Measurements from ENCODE around the gene ZNF219. TPM values are rescaled to one million over a fixed set of nuclear protein-coding genes. Genes with fewer than 3 reads are reported as not detected.

Gene ZNF219
- total RNA-seq, 4 donors from 2014 or later: 68.4 to 135 (median 94.5) TPM

GRCh38 chr14:21095430-21096205 lies 2.8 kb downstream of the ZNF219 start:
- peak overlapping the region; percentile 91 to 99 (median 96) for H3K27ac ChIP-seq
- no peak for DNase-seq
- peaks cover 0 to 14% (median 3%) of the 10 kb centered on the region in 4 donors for H3K36me3 ChIP-seq
- H3K4me3 ChIP-seq: no peak overlapping the region
- peaks cover 24 to 58% (median 50%) of the 10 kb centered on the region in 4 donors for H3K4me1 ChIP-seq
- H3K9me3 ChIP-seq: no peaks in the 10 kb centered on the region
- H3K27me3 ChIP-seq: no peaks in the 10 kb centered on the region
- 63 to 66% methylated on average over 5 to 6 of the region's 6 CpGs for WGBS, 2 donors (ENCODE audit: low coverage in 1 of 2)
- in situ Hi-C loops (cut with MboI; ENCODE audit: low pct_ligation_motif_present in 1 of 4, low pct_unique_long_range_greater_than_20kb in 1 of 4, low sequenced_read_pairs in 3 of 4) (no loop called here), intact Hi-C loops (cut with DNase I; ENCODE audit: low total_unique reads) (no loop called here)
- TF ChIP-seq CTCF (IDR thresholded peaks at IDR 0.05) (no peak), EP300 (IDR thresholded peaks at IDR 0.05; ENCODE audit: low read depth) (no peak), POLR2A (IDR thresholded peaks at IDR 0.05) (no peak), POLR2AphosphoS5 (IDR thresholded peaks at IDR 0.05) (no peak)

- H3K27me3 ChIP-seq: no peaks in the 10 kb centered on the region
- H3K36me3 ChIP-seq: peaks cover 0 to 16% (median 3%) of the 10 kb centered on the region in 4 donors
- TF ChIP-seq CTCF (IDR thresholded peaks at IDR 0.05) (no peak), EP300 (IDR thresholded peaks at IDR 0.05; ENCODE audit: low read depth) (no peak), POLR2AphosphoS5 (IDR thresholded peaks at IDR 0.05) (no peak), POLR2A (IDR thresholded peaks at IDR 0.05) (no peak)
- no peaks in the 10 kb centered on the region for H3K9me3 ChIP-seq
- DNase-seq: no peak
- H3K27ac ChIP-seq: no peak overlapping the region
- H3K4me3 ChIP-seq: no peak overlapping the region
- in situ Hi-C loops (cut with MboI; ENCODE audit: low pct_ligation_motif_present in 1 of 4, low pct_unique_long_range_greater_than_20kb in 1 of 4, low sequenced_read_pairs in 3 of 4): no loop called here
- 38 to 57% methylated on average over 1 to 7 of the region's 7 CpGs for WGBS, 2 donors (ENCODE audit: low coverage in 1 of 2)
- H3K4me1 ChIP-seq: peaks cover 11 to 53% (median 42%) of the 10 kb centered on the region in 4 donors
- intact Hi-C loops (cut with DNase I; ENCODE audit: low total_unique reads): loop anchor here (2.0 kb wide), 1 partner anchor 25 kb away; no protein-coding TSS in a partner anchor
Measured at GRCh38 chr14:21093769-21094681, 4.4 kb downstream of the ZNF219 start.

GRCh38 chr14:21093018-21093417 lies 5.4 kb downstream of the ZNF219 start:
- Histone ChIP-seq H3K4me3 (no peak overlapping the region), H3K27ac (peak overlapping the region in 1 of 4 donors; percentile 45), H3K36me3 (peaks cover 0 to 16% (median 4%) of the 10 kb centered on the region in 4 donors), H3K27me3 (no peaks in the 10 kb centered on the region), H3K9me3 (no peaks in the 10 kb centered on the region), H3K4me1 (peaks cover 11 to 58% (median 45%) of the 10 kb centered on the region in 4 donors)
- intact Hi-C loops (cut with DNase I; ENCODE audit: low total_unique reads): loop anchor here (2.0 kb wide), 1 partner anchor 24 kb away; no protein-coding TSS in a partner anchor
- no peak for DNase-seq
- TF ChIP-seq EP300 (IDR thresholded peaks at IDR 0.05; ENCODE audit: low read depth) (no peak), POLR2AphosphoS5 (IDR thresholded peaks at IDR 0.05) (no peak), CTCF (IDR thresholded peaks at IDR 0.05) (no peak), POLR2A (IDR thresholded peaks at IDR 0.05) (no peak)
- in situ Hi-C loops (cut with MboI; ENCODE audit: low pct_ligation_motif_present in 1 of 4, low pct_unique_long_range_greater_than_20kb in 1 of 4, low sequenced_read_pairs in 3 of 4): no loop called here
- WGBS, 2 donors (ENCODE audit: low coverage in 1 of 2): 55 to 81% methylated on average over 4 to 36 of the region's 36 CpGs
